ENCODE results near the gene CSNK1G1.

DNA sequence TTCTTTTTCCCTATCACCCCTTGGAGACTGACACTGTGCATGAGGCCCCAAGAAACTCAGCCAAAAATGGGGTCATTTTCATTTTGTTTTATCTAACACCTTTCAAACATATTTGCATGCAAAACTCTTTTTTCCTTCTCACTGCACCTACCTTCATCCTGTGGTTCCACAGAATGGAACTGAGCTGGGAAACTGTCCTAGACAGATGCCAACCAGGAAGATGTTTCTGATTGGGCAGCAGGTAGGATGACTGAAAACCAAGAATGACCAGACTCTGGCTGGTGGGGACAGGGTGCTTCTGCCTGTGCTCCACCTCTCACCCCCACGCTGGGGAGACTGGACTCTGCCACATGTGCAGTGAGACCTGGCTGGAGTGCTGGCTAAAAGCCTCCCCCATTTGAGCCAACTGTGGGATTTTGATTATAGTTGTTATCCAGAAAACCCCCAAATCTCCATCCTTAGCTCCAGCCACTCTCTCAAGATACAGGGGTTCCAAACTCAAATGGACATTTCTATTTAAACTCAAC, 198.3 kb downstream of the CSNK1G1 start:
- no peak; the same call in 1 of the 2 replicates for TF ChIP-seq POLR2AphosphoS5 (IDR thresholded peaks at IDR 0.05; ENCODE audit: low read depth, low read length)
- no peak; the same call in 1 of the 2 replicates for TF ChIP-seq POLR2A (IDR thresholded peaks at IDR 0.05; ENCODE audit: low read depth, low read length)
- no peak for TF ChIP-seq TAF1 (IDR thresholded peaks at IDR 0.05; ENCODE audit: borderline replicate concordance, low read depth, low read length)
